ENCODE results near the gene COMMD4. TPM values are rescaled to one million over a fixed set of nuclear protein-coding genes. Genes with fewer than 3 reads are reported as not detected.
A peak's percentile ranks its signal among the peaks of the same experiment; 100 is the strongest.

COMMD4 gene
- total RNA-seq, 1 experiment from 2014 or later, result 109 TPM

GRCh38 chr15:75349851-75350588 is 14.2 kb downstream of the COMMD4 start:
- H3K4me1 Mint-ChIP-seq (ENCODE audit: low read depth, unreplicated experiment), result peaks cover 13% of the 10 kb centered on the region
- peaks cover 73% of the 10 kb centered on the region for H3K36me3 Mint-ChIP-seq (ENCODE audit: insufficient read depth, unreplicated experiment)
- peaks cover 15% of the 10 kb centered on the region for H3K27me3 Mint-ChIP-seq (ENCODE audit: unreplicated experiment)
- DNase-seq, result no peak
- TF ChIP-seq CTCF (IDR thresholded peaks at IDR 0.05; ENCODE audit: unreplicated experiment), result no peak
- H3K9me3 Mint-ChIP-seq (ENCODE audit: low read depth, unreplicated experiment), result no peaks in the 10 kb centered on the region
- CTCF ChIA-PET, result no interaction called here
- H3K4me3 Mint-ChIP-seq (ENCODE audit: low read depth, unreplicated experiment), result no peak overlapping the region
- intact Hi-C loops (cut with micrococcal nuclease; ENCODE audit: unreplicated experiment), result no loop called here
- peak overlapping the region; percentile 33 for H3K27ac Mint-ChIP-seq (ENCODE audit: unreplicated experiment)
- BruUV-seq (replicated peaks), result TSS peak; percentile 22

DNA sequence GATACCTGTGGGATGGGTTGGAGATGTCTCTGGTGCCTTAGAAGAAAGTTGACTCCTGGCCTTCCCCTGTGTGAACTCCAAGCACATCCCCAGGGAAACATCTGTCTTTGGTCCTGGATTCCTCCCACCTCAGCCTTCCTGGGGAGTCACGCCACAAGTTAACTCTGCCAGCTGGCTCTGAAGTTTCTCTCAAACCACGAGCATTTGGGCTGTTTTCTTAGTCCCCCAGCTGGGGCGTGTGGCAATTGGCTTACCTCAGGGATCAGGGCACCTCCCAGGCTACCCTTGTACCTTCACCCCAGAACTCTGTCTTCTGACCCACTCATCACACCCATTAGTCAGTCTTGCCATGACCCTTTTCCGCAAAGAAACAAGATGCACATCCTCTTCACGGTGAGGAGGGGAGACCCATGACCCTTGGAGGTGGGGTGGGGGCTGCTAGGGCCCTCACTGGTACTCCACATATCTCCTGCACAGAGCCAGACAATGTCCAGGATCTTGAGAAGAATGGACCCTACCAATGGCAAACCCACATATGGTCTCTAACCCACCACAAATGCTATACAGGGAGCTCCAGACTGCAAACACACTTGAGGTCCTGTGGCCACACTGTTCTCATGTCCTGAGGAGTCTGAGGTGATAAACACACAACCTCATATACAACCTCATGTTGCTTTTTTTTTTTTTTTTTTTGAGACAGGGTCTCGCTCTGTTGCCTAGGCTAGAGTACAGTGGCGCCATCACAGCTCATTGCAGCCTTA is 14.9 kb downstream of the COMMD4 start:
- CTCF ChIA-PET, result interaction anchor here (1.1 kb wide), 1 partner anchor 101 kb away, joined by 3 read pairs; no protein-coding TSS in a partner anchor
- no peak for DNase-seq
- no peak for TF ChIP-seq CTCF (IDR thresholded peaks at IDR 0.05; ENCODE audit: unreplicated experiment)
- Mint-ChIP-seq H3K27me3 (ENCODE audit: unreplicated experiment) (peaks cover 15% of the 10 kb centered on the region), H3K4me3 (ENCODE audit: low read depth, unreplicated experiment) (no peak overlapping the region), H3K9me3 (ENCODE audit: low read depth, unreplicated experiment) (no peaks in the 10 kb centered on the region), H3K36me3 (ENCODE audit: insufficient read depth, unreplicated experiment) (peaks cover 81% of the 10 kb centered on the region), H3K4me1 (ENCODE audit: low read depth, unreplicated experiment) (peaks cover 13% of the 10 kb centered on the region), H3K27ac (ENCODE audit: unreplicated experiment) (no peak overlapping the region)
- BruUV-seq (replicated peaks), result no TSS peak
- intact Hi-C loops (cut with micrococcal nuclease; ENCODE audit: unreplicated experiment), result no loop called here

GRCh38 chr15:75352186-75353080 is 16.6 kb downstream of the COMMD4 start:
- Mint-ChIP-seq H3K27ac (ENCODE audit: unreplicated experiment) (no peak overlapping the region), H3K4me3 (ENCODE audit: low read depth, unreplicated experiment) (no peak overlapping the region), H3K9me3 (ENCODE audit: low read depth, unreplicated experiment) (no peaks in the 10 kb centered on the region), H3K4me1 (ENCODE audit: low read depth, unreplicated experiment) (peaks cover 6% of the 10 kb centered on the region), H3K36me3 (ENCODE audit: insufficient read depth, unreplicated experiment) (peaks cover 82% of the 10 kb centered on the region), H3K27me3 (ENCODE audit: unreplicated experiment) (peaks cover 15% of the 10 kb centered on the region)
- intact Hi-C loops (cut with micrococcal nuclease; ENCODE audit: unreplicated experiment), result no loop called here
- CTCF ChIA-PET, result interaction anchor here (3.2 kb wide), 1 partner anchor 16 kb away, joined by 11 read pairs; the partner anchor contains the start of gene MAN2C1
- no peak for DNase-seq
- no peak for TF ChIP-seq CTCF (IDR thresholded peaks at IDR 0.05; ENCODE audit: unreplicated experiment)
- no TSS peak for BruUV-seq (replicated peaks)

DNA sequence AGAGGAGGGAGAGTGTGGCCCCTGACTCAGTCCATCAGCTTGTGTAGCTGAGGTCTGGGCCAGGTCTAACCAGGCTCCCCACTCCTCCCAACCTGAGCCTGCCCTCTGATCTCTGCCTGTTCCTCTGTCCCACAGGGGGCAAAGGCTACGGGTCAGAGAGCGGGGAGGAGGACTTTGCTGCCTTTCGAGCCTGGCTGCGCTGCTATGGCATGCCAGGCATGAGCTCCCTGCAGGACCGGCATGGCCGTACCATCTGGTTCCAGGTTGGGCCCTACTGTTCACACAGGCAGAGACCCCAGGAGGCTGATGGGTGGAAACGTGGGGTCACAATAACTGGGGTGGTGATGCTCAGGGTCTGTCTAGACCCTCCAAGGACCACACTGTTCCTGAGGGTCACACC is 17.7 kb downstream of the COMMD4 start:
- Mint-ChIP-seq H3K4me1 (ENCODE audit: low read depth, unreplicated experiment) (peaks cover 5% of the 10 kb centered on the region), H3K36me3 (ENCODE audit: insufficient read depth, unreplicated experiment) (peaks cover 82% of the 10 kb centered on the region), H3K27me3 (ENCODE audit: unreplicated experiment) (peaks cover 5% of the 10 kb centered on the region), H3K4me3 (ENCODE audit: low read depth, unreplicated experiment) (no peak overlapping the region), H3K9me3 (ENCODE audit: low read depth, unreplicated experiment) (no peaks in the 10 kb centered on the region), H3K27ac (ENCODE audit: unreplicated experiment) (no peak overlapping the region)
- CTCF ChIA-PET, result interaction anchor here (0.6 to 3.2 kb wide), 2 partner anchors 15 to 98 kb away, joined by 5 to 11 read pairs; partner anchors contain the start of genes MAN2C1 and SIN3A
- no peak for TF ChIP-seq CTCF (IDR thresholded peaks at IDR 0.05; ENCODE audit: unreplicated experiment)
- BruUV-seq (replicated peaks), result no TSS peak
- DNase-seq, result no peak
- intact Hi-C loops (cut with micrococcal nuclease; ENCODE audit: unreplicated experiment), result no loop called here
